Esophagus mucosa (tissue), 1 donor: Measurements from ENCODE around the gene RNF31. TPM values are rescaled to one million over a fixed set of nuclear protein-coding genes. Genes with fewer than 3 reads are reported as not detected.

Experiments used
- ATAC-seq: fragments of 200-7000 bp; cut with Tn5 transposase; one replicate; pipeline ENCODE4 v1.9.1; 2020
- total RNA-seq: library from RNA; stranded (reverse); gene quantifications from one replicate; pipeline ENCODE4 v1.2.4, GENCODE V29; 2023
- donor health status: DM: yes; HTN: yes; CAD: no.

Gene RNF31
- total RNA-seq, 1 donor from 2014 or later = 39.7 TPM

DNA sequence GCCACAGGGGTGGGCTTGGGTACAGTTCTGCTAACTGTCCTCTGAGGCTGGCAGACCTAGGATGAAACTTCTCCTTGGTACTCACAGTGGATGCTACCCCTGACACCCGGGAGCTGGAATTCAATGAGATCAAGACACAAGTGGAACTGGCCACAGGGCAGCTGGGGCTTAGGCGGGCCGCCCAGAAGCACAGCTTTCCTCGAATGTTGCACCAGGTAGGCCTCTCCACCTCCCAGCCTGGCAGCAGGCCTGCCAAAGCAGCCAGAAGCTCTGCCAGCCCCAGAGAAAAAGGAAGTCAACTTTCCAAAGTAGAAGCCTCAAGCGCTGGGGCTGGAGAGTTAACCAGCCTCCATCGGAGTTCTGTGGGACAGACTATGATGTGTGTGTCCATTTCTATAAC, 30.1 kb upstream of the RNF31 start:
- ATAC-seq = no peak

DNA sequence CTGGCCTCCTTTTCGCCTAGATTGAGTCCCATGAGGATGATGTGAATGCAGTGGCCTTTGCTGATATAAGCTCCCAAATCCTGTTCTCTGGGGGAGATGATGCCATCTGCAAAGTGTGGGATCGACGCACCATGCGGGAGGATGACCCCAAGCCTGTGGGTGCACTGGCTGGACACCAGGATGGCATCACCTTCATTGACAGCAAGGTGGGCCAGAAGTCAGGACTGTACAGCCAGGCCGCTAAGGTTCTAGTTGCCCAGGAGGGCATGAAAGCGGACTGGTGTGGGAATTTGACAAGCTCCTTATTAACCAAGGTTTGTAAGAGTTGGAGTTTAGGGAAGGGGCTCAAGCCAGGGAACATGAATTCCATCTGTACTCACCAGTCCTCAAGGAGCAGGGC, 27.6 kb upstream of the RNF31 start:
- no peak for ATAC-seq

DNA sequence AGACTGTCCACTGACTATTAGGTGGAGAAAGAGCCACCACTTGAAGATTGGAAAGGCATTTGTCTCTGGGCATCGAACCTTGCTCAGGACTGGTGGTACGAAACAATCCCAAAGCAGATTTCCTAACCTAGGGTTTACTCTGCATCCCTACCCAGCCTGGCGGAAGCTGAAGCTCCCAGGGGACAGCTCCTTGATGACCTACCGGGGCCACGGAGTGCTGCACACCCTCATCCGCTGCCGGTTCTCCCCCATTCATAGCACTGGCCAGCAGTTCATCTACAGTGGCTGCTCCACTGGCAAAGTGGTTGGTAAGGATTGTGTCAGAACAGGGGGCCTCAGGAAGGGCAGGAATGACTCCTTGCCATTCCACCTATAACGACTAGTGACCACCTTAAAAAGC, 26.1 kb upstream of the RNF31 start:
- no peak for ATAC-seq

DNA sequence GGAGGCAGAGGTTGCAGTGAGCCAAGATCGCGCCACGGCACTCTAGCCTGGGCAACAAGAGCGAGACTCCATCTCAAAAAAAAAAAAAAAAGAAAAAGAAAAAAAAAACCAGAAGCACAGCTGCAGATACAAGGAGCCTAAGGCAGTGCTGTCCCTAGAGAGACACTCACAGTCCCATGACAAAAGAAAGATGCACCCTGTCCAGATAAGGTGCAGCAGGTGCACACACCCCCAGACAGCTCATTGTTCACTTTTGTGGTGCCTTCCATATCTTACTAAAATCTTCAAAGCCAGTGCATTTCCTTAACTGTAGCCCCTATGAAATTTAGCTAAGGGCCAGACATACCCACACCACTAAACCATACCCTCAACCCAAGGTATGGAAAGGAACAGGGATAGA, 24.9 kb upstream of the RNF31 start:
- no peak for ATAC-seq

DNA sequence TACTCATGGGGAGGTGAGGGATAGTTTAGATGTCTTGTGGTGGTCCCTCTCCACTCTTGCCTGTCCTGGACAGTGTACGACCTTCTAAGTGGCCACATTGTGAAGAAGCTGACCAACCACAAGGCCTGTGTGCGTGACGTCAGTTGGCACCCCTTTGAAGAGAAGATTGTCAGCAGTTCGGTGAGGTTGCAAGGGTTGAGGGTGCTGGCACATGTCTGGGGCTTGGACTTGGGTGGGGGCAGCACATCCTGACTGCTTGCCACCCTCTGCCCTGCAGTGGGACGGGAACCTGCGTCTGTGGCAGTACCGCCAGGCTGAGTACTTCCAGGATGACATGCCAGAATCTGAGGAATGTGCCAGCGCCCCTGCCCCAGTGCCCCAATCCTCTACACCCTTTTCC, 24.4 kb upstream of the RNF31 start:
- no peak for ATAC-seq

DNA sequence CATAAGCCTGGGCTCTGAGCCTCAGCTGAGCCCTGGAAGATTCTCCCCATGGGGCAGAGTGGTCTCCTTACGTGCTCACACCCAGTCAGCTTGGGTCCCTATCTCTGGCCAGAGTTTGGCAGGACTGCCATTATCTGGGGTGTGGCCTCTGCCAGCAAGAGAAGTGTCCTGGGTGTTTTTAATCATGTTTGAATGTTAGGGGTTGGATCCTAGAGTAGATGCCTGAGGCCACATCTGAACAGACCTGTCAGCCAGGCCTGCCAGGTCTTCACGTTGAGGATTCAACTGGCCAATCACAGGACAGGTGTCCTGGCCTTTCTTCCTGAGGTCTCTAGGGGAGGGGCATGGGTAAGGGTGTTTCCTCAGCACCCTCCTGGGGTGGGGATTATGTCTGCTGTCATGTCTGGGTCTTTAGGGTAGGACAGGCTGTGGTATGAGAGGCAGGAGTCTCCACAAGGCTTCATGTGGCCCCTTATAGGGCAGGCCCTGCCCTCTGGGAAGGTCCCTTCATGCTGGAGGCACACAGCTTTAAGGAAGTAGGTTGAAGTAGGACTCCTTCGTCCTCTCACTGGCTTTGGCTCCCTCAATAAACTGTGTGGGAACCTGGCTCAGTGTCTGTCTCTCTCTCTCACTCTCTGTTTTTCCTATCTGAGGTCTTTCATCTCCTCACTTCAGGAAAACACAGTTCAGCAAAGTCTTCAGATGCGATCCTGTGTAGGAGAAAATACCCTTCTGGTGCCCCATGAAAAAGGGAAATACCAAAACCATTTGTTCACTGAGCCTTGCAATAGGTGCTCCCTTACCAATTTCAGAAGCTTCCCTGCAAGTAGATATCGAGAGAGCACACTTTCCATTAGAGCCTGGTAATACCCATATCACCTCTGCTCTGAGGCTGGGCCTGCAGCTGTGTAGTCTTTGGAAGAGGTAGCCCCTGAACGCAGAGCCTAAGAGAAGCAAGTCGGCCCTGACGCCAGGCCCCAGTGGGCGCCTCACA, 23.6 kb upstream of the RNF31 start:
- ATAC-seq = peak; percentile 20

DNA sequence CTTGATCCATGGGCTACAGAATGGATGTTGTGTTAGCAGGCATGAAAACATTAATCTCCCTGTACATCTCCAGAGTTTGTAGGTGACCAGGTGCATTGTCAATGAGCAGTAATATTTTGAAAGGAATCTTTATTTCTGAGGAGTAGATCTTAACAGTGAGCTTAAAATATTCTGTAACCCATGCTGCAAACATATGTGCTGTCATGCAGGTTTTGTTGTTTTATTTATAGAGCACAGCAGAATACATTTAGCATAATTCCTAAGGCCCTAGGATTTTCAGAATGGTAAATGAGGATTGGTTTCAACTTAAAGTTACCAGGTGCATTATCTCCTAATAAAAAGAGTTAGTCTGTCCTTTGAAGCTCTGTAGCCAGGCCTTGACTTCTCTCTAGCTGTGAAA, 20.4 kb upstream of the RNF31 start:
- no peak for ATAC-seq

DNA sequence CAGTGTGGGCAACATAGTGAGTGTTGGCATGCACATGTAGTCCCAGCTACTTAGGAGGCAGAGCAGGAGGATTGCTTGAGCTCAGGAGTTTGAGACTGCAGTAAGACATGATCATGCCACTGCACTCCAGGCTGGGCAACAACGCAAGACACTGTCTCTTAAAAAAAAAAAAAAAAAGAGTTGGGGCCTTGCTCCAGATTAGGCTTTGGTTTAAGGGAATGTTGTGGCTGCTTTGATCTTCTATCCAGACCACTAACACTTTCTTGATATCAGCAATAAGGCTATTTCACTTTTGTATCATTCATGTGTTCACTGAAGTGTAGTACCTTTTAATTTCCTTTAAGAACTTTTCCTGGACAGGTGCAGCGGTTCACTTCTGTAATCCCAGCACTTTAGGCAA, 19.6 kb upstream of the RNF31 start:
- no peak for ATAC-seq

DNA sequence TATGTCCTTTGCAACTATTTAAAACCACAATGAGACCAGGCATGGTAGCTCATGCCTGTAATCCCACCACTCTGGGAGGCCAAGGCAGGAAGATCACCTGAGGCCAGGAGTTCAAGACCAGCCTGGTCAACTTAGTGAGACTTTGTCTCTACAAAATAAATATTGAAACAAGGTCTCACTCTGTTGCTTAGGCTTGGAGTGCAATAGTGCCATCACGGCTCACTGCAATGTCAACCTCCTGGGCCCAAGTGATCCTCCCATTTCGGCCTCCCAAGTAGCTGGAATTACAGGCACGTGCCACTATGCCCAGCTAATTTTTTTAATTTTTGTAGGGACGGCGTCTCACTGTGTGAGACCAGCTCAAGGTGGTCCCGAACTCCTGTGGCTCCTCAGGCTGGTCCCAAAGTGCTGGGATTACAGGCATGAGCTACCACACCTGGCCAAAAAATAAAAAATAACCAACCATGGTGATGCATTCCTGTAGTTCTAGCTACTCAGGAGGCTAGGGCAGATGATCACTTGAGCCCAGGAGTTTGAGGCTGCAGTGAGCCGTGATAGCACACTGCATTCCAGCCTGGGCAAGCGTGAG, 17.8 kb upstream of the RNF31 start:
- ATAC-seq = no peak

DNA sequence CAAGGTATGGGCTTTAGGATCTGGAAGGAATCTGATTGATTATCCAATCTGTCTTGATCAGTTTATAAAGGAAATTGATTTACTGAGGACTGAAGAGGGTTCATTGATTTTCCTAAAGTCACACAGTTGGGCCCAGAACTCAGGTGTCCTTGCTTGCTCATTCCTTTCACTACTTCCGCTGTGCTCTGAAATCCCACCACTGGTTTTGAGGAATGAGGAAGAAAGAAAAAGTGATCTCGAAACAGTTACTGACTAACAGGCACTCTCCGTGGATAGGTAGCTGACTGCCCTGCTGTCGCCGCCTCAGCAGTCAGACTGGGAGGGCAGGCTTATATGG, 16.9 kb upstream of the RNF31 start, which contains the start of gene FITM1:
Gene FITM1, plus strand, starts transcription at position 280 of the 337 bp plus-strand sequence. CDS start 905 bp downstream, outside the sequence.
- ATAC-seq = no peak

DNA sequence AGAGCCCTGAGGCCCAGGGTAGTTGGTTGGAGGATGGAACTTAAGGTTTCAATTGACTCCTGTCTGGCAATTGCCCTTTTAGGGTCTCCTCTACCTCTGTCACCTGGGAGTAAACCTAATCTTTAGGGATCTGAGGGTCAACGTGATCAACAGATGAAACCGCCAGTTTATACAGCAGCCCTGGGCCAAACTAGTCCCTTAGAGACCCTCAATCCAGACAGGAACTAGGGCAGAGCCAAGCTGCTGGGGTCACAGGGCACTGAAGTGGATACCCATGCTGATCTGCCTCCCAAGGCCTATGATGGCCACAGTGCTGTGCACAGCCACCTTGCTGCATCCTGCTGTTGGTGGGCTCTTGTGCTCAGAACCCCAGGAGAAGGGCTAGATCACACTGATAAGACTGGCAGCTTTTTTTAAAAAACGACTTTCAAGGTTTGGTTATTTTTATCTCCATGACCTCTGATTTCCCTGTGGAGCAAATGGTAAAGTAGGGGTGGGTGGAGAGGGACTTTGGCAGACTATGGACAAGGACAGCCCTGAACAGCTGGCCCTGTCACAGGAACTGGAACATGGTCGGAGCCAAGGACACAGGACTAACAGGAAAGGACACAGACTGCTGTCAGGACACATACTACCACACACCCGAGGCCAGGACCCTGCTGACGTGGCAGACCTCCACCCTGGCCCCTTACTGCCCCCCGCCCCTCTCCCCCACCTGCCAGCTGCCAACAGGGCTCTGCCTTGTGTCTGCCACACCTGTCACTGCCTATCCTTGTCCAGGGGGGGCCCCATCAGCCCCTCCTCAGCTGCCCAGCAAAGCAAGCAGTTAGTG, 16.4 kb upstream of the RNF31 start:
- no peak for ATAC-seq

DNA sequence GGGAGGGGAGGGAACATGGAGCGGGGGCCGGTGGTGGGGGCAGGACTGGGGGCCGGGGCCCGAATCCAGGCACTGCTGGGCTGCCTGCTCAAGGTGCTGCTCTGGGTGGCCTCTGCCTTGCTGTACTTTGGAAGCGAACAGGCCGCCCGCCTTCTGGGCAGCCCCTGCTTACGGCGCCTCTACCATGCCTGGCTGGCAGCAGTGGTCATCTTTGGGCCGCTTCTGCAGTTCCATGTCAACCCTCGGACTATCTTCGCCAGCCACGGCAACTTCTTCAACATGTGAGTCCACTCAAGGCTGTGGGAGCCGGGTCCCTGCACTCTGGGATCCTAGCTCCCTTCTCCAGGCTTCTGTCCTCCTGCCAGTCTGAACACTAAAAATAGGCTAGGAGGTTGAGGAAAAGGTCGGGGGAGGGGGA, 15.7 kb upstream of the RNF31 start:
- ATAC-seq = no peak

DNA sequence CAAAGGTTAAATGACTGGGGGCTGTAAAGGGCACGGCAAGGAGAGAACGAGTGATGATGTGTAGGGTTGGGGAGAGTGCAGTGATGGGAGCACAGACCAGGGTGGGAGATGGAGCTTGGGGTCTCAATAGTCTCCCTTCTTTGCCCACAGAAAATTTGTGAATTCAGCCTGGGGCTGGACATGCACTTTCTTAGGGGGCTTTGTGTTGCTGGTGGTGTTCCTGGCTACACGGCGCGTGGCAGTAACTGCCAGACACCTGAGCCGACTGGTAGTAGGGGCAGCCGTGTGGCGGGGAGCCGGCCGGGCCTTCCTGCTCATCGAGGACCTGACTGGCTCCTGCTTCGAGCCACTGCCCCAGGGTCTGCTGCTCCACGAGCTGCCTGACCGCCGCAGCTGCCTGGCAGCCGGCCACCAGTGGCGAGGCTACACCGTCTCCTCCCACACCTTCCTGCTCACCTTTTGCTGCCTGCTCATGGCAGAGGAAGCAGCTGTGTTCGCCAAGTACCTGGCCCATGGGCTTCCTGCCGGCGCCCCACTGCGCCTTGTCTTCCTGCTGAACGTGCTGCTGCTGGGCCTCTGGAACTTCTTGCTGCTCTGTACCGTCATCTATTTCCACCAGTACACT, 15.1 kb upstream of the RNF31 start:
- peak; percentile 12 for ATAC-seq

DNA sequence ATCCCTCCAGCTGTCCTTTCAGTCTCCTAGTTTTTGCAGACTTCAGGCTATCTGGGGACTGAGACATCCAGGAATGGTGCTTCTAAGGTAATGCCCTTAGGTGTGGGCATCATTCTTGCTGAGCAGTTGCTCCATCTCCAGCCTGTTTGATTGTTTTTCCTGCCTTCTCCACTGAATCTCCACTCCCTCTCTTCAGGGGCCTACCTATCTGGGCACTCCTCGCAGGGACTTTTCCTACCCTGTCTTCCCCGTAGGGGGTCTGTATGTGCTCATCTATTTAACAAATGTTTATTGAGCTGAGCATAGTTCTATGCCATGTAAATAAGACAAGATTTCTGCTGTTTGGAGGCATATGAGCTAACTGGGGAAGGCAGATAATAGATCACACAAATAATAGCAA, 14.3 kb upstream of the RNF31 start:
- no peak for ATAC-seq

DNA sequence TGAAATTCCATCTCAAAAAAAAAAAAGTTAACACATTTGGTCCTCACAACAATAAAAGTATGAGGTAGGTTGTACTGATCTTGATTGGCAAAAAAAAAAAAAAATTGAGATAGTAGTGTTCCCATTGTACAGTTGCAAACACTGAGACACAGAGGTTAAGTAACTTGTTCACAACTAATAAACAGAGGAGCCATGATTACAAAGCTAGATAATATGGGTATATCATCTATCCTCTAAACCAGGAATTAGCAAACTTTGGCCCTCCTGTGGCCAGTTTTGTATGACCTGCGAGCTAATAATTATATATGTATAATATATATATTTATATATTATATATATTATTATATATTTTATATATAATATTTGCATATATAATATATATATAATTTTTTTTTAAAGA, 13.6 kb upstream of the RNF31 start:
- no peak for ATAC-seq

DNA sequence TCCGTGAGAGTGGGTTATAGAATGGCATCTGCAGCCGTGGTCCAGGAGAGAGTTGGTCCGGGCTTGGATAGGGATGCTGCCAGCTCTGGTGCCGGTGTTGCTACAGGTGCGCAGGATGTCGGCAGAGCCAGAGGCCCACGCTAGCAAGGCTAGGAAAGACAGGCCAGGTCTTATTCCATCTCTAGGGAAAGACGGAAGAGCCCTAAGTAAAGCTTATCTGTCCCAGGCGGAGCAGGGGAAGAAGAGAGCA, 11.8 kb upstream of the RNF31 start:
- no peak for ATAC-seq

DNA sequence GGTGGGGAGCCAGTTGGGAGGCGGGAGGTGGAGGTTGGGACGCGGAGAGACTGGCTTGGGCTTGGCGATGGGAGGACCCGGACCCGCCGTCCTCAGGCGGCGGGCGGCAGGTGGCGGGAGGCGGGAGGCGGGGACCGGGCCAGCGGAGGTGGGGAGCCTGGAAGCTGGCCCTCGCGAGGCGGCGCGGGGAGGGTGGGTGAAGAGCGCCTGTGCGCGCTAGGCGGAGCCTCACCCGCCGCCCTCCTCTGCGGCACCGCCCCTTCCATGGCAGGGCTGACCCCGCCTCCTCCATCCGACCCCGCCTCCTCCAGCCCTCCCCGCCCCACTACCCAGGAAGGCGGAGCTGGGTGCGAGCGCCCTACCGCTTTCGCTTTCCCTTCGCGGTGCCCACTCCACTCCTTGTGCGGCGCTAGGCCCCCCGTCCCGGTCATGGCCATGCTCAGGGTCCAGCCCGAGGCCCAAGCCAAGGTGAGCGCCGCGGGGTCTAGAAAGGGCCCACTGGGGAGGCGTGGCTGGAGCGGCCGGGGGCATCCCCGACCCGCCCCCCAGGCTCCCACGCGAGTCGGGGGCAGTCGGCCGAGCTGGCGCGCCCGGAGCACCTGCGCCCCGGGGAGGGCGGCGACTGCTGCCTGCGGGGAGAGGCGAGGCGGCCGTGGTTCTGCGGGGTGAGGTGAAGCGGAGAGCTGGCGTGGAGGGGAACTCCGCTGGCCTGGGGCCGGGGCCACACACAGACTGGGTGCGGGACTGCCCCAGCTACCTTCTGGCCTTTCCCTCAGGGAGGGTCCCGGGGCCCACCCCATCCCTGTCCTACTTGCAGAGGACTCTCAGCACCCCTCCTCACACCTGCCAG, 11.2 kb upstream of the RNF31 start, which contains the start of gene PSME1:
Gene PSME1, plus strand, starts transcription at position 361 of the 850 bp plus-strand sequence. Its CDS starts 69 bp downstream, at position 430.
- ATAC-seq = peak; percentile 95

DNA sequence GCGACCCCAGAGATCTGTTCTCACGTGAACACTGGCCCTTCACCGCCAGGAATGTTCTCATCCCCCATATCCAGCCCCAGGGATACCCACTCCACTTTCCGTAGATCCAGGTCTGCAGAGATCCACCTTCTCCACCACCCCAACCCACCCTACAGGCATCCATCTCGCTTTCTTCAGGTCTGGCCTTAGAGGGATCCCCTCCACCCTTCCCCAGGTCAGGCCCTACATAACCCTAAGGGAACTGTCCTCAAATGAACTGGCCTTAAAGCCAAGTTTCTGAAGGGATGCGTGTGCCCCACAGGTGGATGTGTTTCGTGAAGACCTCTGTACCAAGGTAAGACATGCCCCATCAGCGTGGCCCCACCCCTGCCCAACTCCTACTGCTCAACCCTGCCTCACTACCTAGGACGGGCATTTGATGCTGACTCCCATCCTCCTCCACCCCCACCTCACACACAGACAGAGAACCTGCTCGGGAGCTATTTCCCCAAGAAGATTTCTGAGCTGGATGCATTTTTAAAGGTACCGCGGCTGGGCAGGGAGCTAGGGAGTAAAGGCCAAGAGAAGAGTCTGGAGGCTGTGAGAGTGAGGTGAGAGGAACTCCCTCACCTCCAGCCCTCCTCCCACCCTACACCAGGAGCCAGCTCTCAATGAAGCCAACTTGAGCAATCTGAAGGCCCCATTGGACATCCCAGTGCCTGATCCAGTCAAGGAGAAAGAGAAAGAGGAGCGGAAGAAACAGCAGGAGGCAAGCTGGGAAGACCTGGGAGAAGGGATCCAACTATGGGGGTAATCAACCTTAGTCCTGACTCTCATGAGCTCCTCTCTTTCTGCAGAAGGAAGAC, 10.4 kb upstream of the RNF31 start:
- no peak for ATAC-seq

DNA sequence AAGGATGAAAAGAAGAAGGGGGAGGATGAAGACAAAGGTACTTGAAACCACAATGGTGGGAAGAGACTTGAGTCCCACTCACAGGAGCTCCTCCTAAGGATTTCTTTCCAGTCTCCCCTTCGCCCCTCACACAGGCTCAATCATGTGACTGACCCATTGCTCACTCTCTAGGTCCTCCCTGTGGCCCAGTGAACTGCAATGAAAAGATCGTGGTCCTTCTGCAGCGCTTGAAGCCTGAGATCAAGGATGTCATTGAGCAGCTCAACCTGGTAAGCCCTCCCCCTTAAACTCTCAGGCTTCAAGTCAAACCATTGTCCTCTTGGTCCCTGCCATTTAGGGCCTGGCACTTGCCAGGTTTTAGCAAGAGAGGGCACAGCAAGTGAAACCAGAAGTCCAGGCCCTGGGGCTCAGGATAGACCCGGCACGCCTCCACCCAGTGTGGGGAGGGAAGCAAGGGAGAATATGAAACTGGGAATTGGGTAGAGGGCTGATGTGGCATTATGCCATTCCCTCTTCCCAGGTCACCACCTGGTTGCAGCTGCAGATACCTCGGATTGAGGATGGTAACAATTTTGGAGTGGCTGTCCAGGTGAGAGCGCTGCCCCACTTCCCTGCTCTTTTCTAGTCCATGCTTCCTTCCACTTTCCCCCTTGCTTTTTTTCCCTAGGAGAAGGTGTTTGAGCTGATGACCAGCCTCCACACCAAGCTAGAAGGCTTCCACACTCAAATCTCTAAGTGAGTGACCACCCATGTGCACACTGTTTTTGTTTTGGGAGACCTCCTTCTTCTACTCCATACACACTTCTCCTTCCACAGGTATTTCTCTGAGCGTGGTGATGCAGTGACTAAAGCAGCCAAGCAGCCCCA, 9.5 kb upstream of the RNF31 start:
- no peak for ATAC-seq
